Measurements from ENCODE around the gene NOTUM.
"Not testable (repeated sequence)": the region's sequence is repeated elsewhere in the genome, so short reads cannot be mapped to it uniquely, and the experiment has no call there.

Gene NOTUM

DNA sequence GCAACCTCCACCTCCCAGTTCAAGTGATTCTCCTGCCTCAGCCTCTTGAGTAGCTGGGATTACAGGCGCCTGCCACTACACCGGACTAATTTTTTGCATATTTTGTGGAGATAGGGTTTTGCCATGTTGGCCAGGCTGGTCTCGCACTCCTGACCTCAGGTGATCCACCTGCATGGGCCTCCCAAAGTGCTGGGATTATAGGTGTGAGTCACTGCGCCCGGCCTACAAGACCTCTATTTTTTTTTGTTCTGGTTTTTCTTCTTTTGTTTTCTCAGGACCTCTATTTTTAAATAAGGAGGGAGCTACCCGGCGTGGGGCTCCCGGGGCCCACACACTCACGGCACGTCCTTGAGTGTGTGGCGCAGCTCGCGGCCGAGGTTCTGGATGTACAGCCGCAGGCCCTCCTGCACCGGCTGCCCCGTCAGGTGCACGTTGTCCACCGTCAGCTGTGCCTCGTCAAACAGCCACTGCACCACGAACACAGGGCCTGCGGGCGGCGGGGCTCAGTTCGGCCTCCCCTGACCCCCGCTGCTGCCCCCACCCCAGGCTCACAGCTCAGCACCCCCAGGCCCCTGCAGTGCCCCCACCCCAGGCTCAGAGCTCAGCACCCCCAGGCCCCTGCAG is 5.8 kb downstream of the NOTUM start:
- no peak for DNase-seq (ENCODE audit: low read depth)
- TF ChIP-seq, protein P1, sequence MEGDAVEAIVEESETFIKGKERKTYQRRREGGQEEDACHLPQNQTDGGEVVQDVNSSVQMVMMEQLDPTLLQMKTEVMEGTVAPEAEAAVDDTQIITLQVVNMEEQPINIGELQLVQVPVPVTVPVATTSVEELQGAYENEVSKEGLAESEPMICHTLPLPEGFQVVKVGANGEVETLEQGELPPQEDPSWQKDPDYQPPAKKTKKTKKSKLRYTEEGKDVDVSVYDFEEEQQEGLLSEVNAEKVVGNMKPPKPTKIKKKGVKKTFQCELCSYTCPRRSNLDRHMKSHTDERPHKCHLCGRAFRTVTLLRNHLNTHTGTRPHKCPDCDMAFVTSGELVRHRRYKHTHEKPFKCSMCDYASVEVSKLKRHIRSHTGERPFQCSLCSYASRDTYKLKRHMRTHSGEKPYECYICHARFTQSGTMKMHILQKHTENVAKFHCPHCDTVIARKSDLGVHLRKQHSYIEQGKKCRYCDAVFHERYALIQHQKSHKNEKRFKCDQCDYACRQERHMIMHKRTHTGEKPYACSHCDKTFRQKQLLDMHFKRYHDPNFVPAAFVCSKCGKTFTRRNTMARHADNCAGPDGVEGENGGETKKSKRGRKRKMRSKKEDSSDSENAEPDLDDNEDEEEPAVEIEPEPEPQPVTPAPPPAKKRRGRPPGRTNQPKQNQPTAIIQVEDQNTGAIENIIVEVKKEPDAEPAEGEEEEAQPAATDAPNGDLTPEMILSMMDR (IDR thresholded peaks at IDR 0.05; ENCODE audit: control insufficient read depth, insufficient read depth, low read depth, low read length, missing control alignments): no peak
- H3K4me3 ChIP-seq (ENCODE audit: control insufficient read depth, low read depth, low read length): no peak overlapping the region

DNA sequence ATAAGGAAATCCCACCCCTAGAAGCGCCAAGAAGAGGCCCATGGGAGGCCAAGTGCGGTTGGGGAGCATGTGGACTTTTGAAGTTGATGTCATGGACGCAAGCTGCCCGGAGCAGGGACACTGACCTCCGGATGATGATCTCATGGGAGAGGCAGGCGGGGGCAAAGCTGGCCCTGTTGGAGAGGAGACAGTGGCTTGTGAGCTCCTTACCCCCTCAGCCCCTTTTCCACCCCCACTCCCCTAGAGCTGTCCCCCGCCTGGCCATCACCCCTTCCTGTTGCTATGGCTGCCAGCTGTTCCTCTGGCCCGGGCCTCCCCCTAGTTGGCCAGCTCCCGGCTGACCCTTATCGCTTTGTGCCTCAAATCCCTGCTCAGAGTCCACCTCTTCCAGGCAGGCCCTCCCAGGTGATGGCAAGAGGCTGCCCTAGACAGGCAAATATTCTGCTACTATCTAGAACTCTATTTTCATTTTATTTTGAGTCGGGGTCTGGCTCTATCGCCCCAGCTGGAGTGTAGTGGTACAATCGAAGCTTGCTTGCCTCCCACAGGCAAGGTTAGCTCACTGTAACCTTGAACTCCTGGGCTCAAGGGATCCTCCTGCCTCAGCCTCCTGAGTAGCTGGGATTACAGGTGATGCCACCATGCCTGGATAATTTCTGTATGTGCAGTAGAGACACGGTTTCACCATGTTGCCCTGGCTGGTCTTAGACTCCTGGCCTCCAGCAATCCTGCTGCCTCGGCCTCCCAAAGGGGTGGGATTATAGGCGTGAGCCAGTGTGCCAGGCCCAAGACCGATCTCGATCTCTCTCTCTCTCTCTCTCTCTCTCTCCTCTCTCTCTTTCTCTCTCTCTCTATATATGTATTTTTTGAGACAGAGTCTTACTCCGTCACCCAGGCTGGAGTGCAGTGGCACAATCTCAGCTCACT is 6.6 kb downstream of the NOTUM start:
- TF ChIP-seq, protein P1 (IDR thresholded peaks at IDR 0.05; ENCODE audit: control insufficient read depth, insufficient read depth, low read depth, low read length, missing control alignments): no peak
- no peak overlapping the region for H3K4me3 ChIP-seq (ENCODE audit: control insufficient read depth, low read depth, low read length)
- no peak for DNase-seq (ENCODE audit: low read depth)

DNA sequence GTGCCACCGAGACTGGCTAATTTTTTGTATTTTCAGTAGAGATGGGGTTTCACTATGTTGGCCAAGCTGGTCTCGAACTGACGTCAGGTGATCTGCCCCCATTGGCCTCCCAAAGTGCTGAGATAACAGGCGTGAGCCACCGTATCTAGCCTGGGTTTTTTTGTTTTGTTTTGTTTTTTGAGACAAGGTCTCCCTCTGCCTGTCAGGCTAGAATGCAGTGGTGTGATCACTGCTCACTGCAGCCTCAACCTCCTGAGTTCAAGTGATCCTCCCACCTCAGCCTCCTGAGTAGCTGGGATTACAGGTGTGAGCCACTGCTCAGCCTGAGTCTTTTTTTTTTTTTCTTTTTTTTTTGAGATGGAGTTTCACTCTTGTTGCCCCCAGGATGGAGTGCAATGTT is 7.5 kb downstream of the NOTUM start:
- DNase-seq (ENCODE audit: low read depth): not testable (repeated sequence)

DNA sequence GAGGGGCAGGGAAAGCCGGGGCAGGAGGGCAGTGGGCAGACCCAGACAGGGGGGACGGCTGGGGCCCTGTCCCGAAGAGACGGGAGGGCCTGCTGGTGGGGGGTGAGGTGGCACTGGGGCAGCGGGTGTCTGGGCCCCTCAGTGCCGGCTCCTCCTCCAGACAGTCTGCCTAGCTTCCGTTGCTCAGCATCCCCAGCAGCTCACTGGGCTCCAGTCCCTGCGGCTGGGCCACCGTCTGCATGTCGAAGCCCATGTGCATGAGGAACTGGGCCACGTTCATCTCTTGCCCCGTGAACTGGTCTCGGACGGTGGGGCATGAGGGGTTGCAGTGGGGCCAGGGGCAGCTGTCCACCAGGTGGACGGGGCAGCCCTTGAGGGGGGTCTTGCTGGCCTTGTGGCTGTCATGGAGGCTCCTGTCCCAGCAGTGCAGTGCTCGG is 8.2 kb downstream of the NOTUM start:
- no peak for DNase-seq (ENCODE audit: low read depth)
- no peak overlapping the region for H3K4me3 ChIP-seq (ENCODE audit: control insufficient read depth, low read depth, low read length)
- TF ChIP-seq, protein P1 (IDR thresholded peaks at IDR 0.05; ENCODE audit: control insufficient read depth, insufficient read depth, low read depth, low read length, missing control alignments): no peak

More for the DNA sequence above, 7.5 kb downstream of the NOTUM start:
- H3K4me3 ChIP-seq (ENCODE audit: control insufficient read depth, low read depth, low read length): not testable (repeated sequence)

DNA sequence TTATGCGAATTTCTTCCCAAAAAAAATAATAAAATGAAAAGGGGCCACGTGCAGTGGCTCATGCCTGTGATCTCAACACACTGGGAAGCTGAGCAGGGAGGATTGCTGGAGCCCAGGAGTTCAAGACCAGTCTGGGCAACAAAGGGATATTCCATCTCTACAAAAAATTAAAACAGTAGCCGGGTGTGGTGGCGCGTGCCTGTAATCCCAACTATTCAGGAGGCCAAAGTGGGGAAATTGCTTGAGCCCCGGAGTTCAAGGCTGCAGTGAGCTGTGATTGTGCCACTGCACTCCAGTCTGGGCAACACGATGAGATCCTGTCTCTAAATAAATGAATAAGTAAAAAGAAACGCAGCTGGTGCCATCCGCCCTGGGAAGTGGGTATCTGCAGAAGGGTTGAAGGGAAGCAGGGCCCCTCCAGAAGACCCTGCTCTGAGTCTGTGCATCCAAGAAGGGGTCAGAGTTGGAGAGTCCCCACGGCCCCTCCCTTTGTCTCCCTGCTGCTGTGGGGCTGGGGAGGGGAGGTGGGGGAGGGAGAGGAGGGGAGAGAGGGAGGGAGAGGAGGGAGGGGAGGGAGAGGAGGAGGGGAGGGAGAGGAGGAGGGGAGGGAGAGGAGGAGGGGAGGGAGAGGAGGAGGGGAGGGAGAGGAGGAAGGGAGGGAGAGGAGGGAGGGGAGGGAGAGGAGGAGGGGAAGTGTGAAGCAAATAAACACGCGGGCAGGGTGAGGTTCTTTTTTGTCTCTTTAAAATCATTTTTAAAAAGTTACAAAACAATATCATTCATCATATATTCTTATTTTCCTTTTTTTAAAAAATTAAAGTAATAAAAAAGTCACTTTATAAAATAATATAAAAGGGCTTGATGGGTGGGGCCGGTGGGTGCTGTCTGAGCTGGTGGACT is 9.0 kb downstream of the NOTUM start:
- H3K4me3 ChIP-seq (ENCODE audit: control insufficient read depth, low read depth, low read length): no peak overlapping the region
- no peak for DNase-seq (ENCODE audit: low read depth)
- TF ChIP-seq, protein P1 (IDR thresholded peaks at IDR 0.05; ENCODE audit: control insufficient read depth, insufficient read depth, low read depth, low read length, missing control alignments): no peak

DNA sequence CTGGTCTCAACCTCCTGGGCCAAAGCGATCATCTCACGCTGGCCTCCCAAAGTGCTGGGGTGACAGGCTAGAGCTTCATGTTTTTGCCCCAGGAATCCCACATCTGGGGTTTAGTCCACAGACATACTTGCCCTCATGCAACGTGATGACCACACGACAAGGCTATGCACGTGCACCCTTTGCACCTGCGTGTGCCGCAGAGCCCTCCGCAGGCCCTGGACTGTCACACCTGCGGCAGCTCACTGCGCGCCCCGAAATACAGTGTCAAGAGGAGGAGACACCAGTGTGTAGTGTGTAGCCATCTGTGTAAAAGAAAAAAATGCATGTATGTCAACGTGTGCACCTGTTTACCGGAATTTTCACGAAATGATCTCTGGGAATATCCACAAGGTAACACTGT is 10.5 kb downstream of the NOTUM start:
- DNase-seq (ENCODE audit: low read depth): no peak
- H3K4me3 ChIP-seq (ENCODE audit: control insufficient read depth, low read depth, low read length): no peak overlapping the region
- TF ChIP-seq, protein P1 (IDR thresholded peaks at IDR 0.05; ENCODE audit: control insufficient read depth, insufficient read depth, low read depth, low read length, missing control alignments): no peak
